Liver (tissue), 9 donors: ENCODE results near the gene EME1. TPM values are rescaled to one million over a fixed set of nuclear protein-coding genes. Genes with fewer than 3 reads are reported as not detected.
"Not testable (repeated sequence)": the region's sequence is repeated elsewhere in the genome, so short reads cannot be mapped to it uniquely, and the experiment has no call there.

ENCODE experiments used
- DNase-seq: peaks from one replicate; pipeline ENCODE4 v3.0.0-alpha.2; 2017; ENCODE audit warnings: low spot score
- H3K27ac ChIP-seq, 2 donors: one replicate each; pipeline ENCODE4 v1.7.0; 2013; ENCODE audit warnings: inconsistent platforms in 2 of 2, low read length in 2 of 2, control low read depth in 1 of 2, low read depth in 1 of 2, mild to moderate bottlenecking in 1 of 2
- H3K27me3 ChIP-seq, 4 donors: one replicate each; pipeline versions ENCODE4 v1.6.1 to v1.7.0; 2013; ENCODE audit warnings: low read length in 3 of 4, inconsistent platforms in 1 of 4, mild to moderate bottlenecking in 1 of 4, moderate library complexity in 1 of 4; ENCODE audit not compliant: control insufficient read depth in 4 of 4, insufficient read depth in 4 of 4
- H3K36me3 ChIP-seq, 4 donors: one replicate each; pipeline versions ENCODE4 v1.6.1 to v1.7.0; 2013; ENCODE audit warnings: low read length in 3 of 4, mild to moderate bottlenecking in 3 of 4, low read depth in 1 of 4, moderate library complexity in 1 of 4; ENCODE audit not compliant: control insufficient read depth in 4 of 4, insufficient read depth in 3 of 4
- H3K4me1 ChIP-seq, 4 donors: one replicate each; pipeline versions ENCODE4 v1.6.1 to v1.7.0; 2013; ENCODE audit warnings: low read length in 3 of 4, mild to moderate bottlenecking in 3 of 4, moderate library complexity in 1 of 4; ENCODE audit not compliant: control insufficient read depth in 4 of 4, insufficient read depth in 4 of 4
- H3K4me3 ChIP-seq, 3 donors: one replicate each; pipeline versions ENCODE4 v1.6.1 to v1.7.0; 2013; ENCODE audit warnings: low read length in 3 of 3, control low read depth in 1 of 3, low read depth in 1 of 3, mild to moderate bottlenecking in 1 of 3
- H3K9ac ChIP-seq, 2 donors: one replicate each; pipeline ENCODE4 v1.7.0; 2013; ENCODE audit warnings: low read length in 2 of 2, mild to moderate bottlenecking in 2 of 2, moderate library complexity in 2 of 2, control low read depth in 1 of 2, low read depth in 1 of 2
- H3K9me3 ChIP-seq, 4 donors: one replicate each; pipeline versions ENCODE4 v1.6.1 to v1.7.0; 2013; ENCODE audit warnings: low read length in 3 of 4; ENCODE audit not compliant: control insufficient read depth in 4 of 4
- EGR1 ChIP-seq, 2 donors: IDR thresholded peaks; 2 replicates each; pipeline ENCODE4 v1.6.1; 2016 to 2018; ENCODE audit warnings: antibody characterized with exemption in 2 of 2, low read depth in 2 of 2
- FOXA1 ChIP-seq: IDR thresholded peaks from 2 replicates; pipeline ENCODE4 v1.6.1; 2016; ENCODE audit warnings: antibody characterized with exemption
- FOXA2 ChIP-seq: IDR thresholded peaks from 2 replicates; pipeline ENCODE4 v1.6.1; 2016; ENCODE audit warnings: antibody characterized with exemption
- GABPA ChIP-seq, 2 donors: IDR thresholded peaks in 1 of 2; conservative IDR thresholded peaks in 1 of 2; 2 replicates each; pipeline ENCODE4 v1.6.1; 2016; ENCODE audit warnings: antibody characterized with exemption in 2 of 2, mild to moderate bottlenecking in 1 of 2, moderate library complexity in 1 of 2
- HNF4A ChIP-seq, 2 donors: conservative IDR thresholded peaks; 2 replicates each; pipeline ENCODE4 v1.6.1; 2016; ENCODE audit warnings: antibody characterized with exemption in 2 of 2, mild to moderate bottlenecking in 2 of 2
- HNF4G ChIP-seq: IDR thresholded peaks from 2 replicates; pipeline ENCODE4 v1.6.1; 2016; ENCODE audit warnings: antibody characterized with exemption
- JUND ChIP-seq, 2 donors: IDR thresholded peaks; 2 replicates each; pipeline ENCODE4 v1.6.1; 2016; ENCODE audit warnings: antibody characterized with exemption in 2 of 2
- NR2F2 ChIP-seq: IDR thresholded peaks from 2 replicates; pipeline ENCODE4 v1.6.1; 2016; ENCODE audit warnings: antibody characterized with exemption
- RAD21 ChIP-seq, 2 donors: IDR thresholded peaks; 2 replicates each; pipeline ENCODE4 v1.6.1; 2016; ENCODE audit warnings: antibody characterized with exemption in 2 of 2, mild to moderate bottlenecking in 2 of 2
- SP1 ChIP-seq: IDR thresholded peaks from 2 replicates; pipeline ENCODE4 v1.6.1; 2018; ENCODE audit warnings: antibody characterized with exemption, mild to moderate bottlenecking
- TAF1 ChIP-seq: conservative IDR thresholded peaks from 2 replicates; pipeline ENCODE4 v1.6.1; 2016; ENCODE audit warnings: antibody characterized with exemption, mild to moderate bottlenecking
- YY1 ChIP-seq: IDR thresholded peaks from 2 replicates; pipeline ENCODE4 v1.6.1; 2016; ENCODE audit warnings: antibody characterized with exemption, mild to moderate bottlenecking
- WGBS: extraction: QIAGEN DNeasy Blood & Tissue Kit; methylation state at CpG from one replicate; pipeline ENCODE4 v1.1.7; 2013; 5-methylcytosine and 5-hydroxymethylcytosine counted together
- polyA plus RNA-seq, 2 donors: library from polyadenylated mRNA; stranded (reverse) in 1 of 2; unstranded in 1 of 2; fragments of 200-250 nt in 1 of 2; fragments of >200 nt in 1 of 2; fragmentation: Nextera tagmentation in 1 of 2; extraction: Ambion mirVana in 1 of 2; gene quantifications; one replicate each; pipeline versions ENCODE4 v1.2.1 to v1.2.3, GENCODE V29; 2013 to 2015
- total RNA-seq, 2 donors: library from RNA; depleted of rRNA; stranded (reverse); fragments of >200 nt; gene quantifications; one replicate each; pipeline ENCODE4 v1.2.3, GENCODE V29; 2014
- TF ChIP-seq, protein P1 (sequence below): IDR thresholded peaks from 2 replicates; pipeline ENCODE4 v1.6.1; 2016; ENCODE audit warnings: antibody characterized with exemption, mild to moderate bottlenecking
- TF ChIP-seq, protein P2 (sequence below): IDR thresholded peaks from 2 replicates; pipeline ENCODE4 v1.6.1; 2016; ENCODE audit warnings: antibody characterized with exemption
- TF ChIP-seq, protein P3 (sequence below): IDR thresholded peaks from 2 replicates; pipeline ENCODE4 v1.6.1; 2016; ENCODE audit warnings: antibody characterized with exemption
- TF ChIP-seq, protein P4 (sequence below): fragments of 150-350 bp; IDR thresholded peaks from 2 replicates; pipeline ENCODE4 v1.5.1; 2017; ENCODE audit warnings: improper control_type of control experiment, low read depth, low read length; ENCODE audit not compliant: missing input control
- TF ChIP-seq, protein P5 (sequence below): IDR thresholded peaks from 2 replicates; pipeline ENCODE4 v1.6.1; 2016; ENCODE audit warnings: antibody characterized with exemption
- donor health status: healthy.
- donor health status: healthy.
- donor health status: healthy.
- donor health status: healthy.
- donor health status: healthy.

Gene EME1
- total and polyA plus RNA-seq, 4 donors = 0.08 to 3.4 (median 0.35) TPM

DNA sequence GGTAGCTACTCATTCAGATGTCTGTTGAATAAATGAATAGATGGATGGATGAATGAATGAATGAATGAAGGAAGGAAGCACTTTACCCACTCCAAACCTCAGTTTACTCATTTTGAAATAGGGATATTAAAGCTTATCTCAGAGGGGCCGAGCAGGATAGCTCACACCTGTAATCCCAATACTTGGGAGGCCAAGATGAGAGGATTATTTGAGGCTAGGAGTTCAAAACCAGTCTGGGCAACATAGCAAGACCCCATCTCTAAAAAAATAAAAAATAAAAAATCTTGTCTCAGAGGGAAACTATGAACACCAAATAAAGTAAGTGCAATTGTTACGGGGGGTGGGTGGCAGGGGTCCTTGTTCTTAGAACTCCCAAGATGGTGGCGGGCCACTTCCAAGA is 25.6 kb downstream of the EME1 start:
- not testable (repeated sequence) for H3K27ac ChIP-seq, DNase-seq, H3K9me3 ChIP-seq, H3K27me3 ChIP-seq, H3K9ac ChIP-seq, H3K4me3 ChIP-seq
- Histone ChIP-seq H3K36me3 (peaks cover under 1 to 13% (median 11%) of the 10 kb centered on the region in 4 donors), H3K4me1 (peaks cover 7 to 20% (median 18%) of the 10 kb centered on the region in 4 donors)
- 94% methylated on average over 3 of the region's 3 CpGs for WGBS

DNA sequence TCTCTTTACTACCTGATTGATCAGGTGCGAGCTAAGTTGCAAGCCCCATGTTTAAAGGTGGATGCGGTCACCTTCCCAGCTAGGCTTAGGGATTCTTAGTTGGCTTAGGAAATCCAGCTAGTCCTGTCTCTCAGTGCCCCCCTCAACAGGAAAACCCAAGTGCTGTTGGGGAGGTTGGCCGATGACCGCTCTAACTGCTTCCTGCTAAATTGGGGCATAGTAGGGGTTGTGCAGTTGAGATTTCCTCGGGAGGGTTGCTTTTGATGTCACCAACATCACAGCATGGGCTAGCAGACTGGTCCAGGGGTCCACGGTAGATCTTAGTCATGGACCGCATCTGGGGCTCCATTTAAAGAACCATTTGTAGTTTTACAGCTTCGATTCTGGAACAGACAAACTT is 26.6 kb downstream of the EME1 start:
- not testable (repeated sequence) for H3K9me3 ChIP-seq, DNase-seq, H3K36me3 ChIP-seq, H3K27me3 ChIP-seq, H3K9ac ChIP-seq, H3K4me3 ChIP-seq, H3K27ac ChIP-seq
- 95% methylated on average over 8 of the region's 8 CpGs for WGBS
- peaks cover 7 to 19% (median 15%) of the 10 kb centered on the region in 4 donors for H3K4me1 ChIP-seq

DNA sequence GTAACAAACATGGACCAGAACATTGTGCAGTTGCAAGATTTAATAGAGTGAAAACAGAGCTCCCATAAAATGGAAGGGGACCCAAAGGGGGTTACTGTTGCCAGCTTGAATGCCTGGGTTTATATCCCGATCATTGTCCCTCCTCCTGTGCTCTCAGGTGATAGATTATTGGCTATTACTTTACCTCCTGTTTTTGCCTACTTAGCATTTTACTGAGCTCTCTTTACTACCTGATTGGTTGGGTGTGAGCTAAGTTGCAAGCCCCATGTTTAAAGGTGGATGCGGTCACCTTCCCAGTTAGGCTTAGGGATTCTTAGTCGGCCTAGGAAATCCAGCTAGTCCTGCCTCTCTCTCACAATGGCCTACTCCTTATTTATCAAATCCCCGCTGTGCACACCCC is 32.3 kb downstream of the EME1 start:
- H3K27ac ChIP-seq, H3K27me3 ChIP-seq, H3K4me3 ChIP-seq, H3K4me1 ChIP-seq, H3K36me3 ChIP-seq, H3K9me3 ChIP-seq, DNase-seq, H3K9ac ChIP-seq: not testable (repeated sequence)
- 92% methylated on average over 4 of the region's 4 CpGs for WGBS

DNA sequence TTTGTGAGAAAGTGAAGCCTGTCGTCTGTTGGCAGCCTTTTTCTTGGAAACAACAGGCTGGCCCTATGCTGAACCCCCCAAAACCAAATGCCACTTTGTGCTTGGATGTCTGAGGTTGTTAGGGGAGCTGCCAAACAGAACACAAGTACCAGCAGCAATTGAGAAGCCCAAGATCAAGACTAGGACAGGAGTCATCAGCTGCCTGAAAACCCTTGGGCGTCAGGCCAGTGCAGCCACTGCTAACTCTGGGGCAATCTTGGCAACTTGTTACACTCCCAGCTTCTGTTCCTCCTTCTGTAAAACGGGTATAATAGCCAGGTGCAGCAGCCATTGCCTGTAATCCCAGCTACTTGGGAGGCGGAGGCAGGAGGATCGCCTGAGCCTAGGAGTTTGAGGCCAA is 33.5 kb downstream of the EME1 start:
- DNase-seq = no peak
- no peak for TF ChIP-seq TAF1
- TF ChIP-seq FOXA2 = no peak
- no peak for TF ChIP-seq HNF4A (conservative IDR thresholded peaks at IDR 0.05)
- TF ChIP-seq YY1 = no peak
- no peak for TF ChIP-seq RAD21 (IDR thresholded peaks at IDR 0.05)
- no peak for TF ChIP-seq JUND (IDR thresholded peaks at IDR 0.05)
- TF ChIP-seq, protein P1, sequence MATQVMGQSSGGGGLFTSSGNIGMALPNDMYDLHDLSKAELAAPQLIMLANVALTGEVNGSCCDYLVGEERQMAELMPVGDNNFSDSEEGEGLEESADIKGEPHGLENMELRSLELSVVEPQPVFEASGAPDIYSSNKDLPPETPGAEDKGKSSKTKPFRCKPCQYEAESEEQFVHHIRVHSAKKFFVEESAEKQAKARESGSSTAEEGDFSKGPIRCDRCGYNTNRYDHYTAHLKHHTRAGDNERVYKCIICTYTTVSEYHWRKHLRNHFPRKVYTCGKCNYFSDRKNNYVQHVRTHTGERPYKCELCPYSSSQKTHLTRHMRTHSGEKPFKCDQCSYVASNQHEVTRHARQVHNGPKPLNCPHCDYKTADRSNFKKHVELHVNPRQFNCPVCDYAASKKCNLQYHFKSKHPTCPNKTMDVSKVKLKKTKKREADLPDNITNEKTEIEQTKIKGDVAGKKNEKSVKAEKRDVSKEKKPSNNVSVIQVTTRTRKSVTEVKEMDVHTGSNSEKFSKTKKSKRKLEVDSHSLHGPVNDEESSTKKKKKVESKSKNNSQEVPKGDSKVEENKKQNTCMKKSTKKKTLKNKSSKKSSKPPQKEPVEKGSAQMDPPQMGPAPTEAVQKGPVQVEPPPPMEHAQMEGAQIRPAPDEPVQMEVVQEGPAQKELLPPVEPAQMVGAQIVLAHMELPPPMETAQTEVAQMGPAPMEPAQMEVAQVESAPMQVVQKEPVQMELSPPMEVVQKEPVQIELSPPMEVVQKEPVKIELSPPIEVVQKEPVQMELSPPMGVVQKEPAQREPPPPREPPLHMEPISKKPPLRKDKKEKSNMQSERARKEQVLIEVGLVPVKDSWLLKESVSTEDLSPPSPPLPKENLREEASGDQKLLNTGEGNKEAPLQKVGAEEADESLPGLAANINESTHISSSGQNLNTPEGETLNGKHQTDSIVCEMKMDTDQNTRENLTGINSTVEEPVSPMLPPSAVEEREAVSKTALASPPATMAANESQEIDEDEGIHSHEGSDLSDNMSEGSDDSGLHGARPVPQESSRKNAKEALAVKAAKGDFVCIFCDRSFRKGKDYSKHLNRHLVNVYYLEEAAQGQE = no peak
- no peak for TF ChIP-seq HNF4G
- TF ChIP-seq, protein P2, sequence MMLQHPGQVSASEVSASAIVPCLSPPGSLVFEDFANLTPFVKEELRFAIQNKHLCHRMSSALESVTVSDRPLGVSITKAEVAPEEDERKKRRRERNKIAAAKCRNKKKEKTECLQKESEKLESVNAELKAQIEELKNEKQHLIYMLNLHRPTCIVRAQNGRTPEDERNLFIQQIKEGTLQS = no peak
- TF ChIP-seq, protein P3, sequence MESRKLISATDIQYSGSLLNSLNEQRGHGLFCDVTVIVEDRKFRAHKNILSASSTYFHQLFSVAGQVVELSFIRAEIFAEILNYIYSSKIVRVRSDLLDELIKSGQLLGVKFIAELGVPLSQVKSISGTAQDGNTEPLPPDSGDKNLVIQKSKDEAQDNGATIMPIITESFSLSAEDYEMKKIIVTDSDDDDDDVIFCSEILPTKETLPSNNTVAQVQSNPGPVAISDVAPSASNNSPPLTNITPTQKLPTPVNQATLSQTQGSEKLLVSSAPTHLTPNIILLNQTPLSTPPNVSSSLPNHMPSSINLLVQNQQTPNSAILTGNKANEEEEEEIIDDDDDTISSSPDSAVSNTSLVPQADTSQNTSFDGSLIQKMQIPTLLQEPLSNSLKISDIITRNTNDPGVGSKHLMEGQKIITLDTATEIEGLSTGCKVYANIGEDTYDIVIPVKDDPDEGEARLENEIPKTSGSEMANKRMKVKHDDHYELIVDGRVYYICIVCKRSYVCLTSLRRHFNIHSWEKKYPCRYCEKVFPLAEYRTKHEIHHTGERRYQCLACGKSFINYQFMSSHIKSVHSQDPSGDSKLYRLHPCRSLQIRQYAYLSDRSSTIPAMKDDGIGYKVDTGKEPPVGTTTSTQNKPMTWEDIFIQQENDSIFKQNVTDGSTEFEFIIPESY = no peak
- TF ChIP-seq NR2F2 = no peak
- TF ChIP-seq SP1 = no peak
- no peak for TF ChIP-seq GABPA (IDR thresholded peaks at IDR 0.05 in 1 of 2, conservative IDR thresholded peaks at IDR 0.05 in 1 of 2)
- no peak for TF ChIP-seq EGR1 (IDR thresholded peaks at IDR 0.05; ENCODE audit: low read depth in 2 of 2)
- no peak for TF ChIP-seq FOXA1
- TF ChIP-seq, protein P4, sequence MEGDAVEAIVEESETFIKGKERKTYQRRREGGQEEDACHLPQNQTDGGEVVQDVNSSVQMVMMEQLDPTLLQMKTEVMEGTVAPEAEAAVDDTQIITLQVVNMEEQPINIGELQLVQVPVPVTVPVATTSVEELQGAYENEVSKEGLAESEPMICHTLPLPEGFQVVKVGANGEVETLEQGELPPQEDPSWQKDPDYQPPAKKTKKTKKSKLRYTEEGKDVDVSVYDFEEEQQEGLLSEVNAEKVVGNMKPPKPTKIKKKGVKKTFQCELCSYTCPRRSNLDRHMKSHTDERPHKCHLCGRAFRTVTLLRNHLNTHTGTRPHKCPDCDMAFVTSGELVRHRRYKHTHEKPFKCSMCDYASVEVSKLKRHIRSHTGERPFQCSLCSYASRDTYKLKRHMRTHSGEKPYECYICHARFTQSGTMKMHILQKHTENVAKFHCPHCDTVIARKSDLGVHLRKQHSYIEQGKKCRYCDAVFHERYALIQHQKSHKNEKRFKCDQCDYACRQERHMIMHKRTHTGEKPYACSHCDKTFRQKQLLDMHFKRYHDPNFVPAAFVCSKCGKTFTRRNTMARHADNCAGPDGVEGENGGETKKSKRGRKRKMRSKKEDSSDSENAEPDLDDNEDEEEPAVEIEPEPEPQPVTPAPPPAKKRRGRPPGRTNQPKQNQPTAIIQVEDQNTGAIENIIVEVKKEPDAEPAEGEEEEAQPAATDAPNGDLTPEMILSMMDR = no peak
- TF ChIP-seq, protein P5, sequence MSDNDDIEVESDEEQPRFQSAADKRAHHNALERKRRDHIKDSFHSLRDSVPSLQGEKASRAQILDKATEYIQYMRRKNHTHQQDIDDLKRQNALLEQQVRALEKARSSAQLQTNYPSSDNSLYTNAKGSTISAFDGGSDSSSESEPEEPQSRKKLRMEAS = no peak
- no peak overlapping the region for H3K4me3 ChIP-seq
- H3K27ac ChIP-seq = no peak overlapping the region
- H3K9ac ChIP-seq = no peak overlapping the region
- 89% methylated on average over 5 of the region's 5 CpGs for whole genome bisulfite sequencing
- no peaks in the 10 kb centered on the region for H3K36me3 ChIP-seq
- peaks cover 0 to 6% (median 3%) of the 10 kb centered on the region in 4 donors for H3K4me1 ChIP-seq
- H3K9me3 ChIP-seq = no peaks in the 10 kb centered on the region
- H3K27me3 ChIP-seq = no peaks in the 10 kb centered on the region
